Hepatocyte (in vitro differentiated cells): Measurements from ENCODE around the gene HORMAD2.
"Not testable (repeated sequence)": the region's sequence is repeated elsewhere in the genome, so short reads cannot be mapped to it uniquely, and the experiment has no call there.

Source experiments
- CTCF ChIP-seq: fragments of 200-600 bp; sonication (generic); IDR thresholded peaks from 2 replicates; pipeline ENCODE4 v1.5.1; 2016; ENCODE audit warnings: antibody characterized with exemption, mild to moderate bottlenecking; ENCODE audit not compliant: poor library complexity
- EZH2 ChIP-seq: fragments of 200-600 bp; sonication (generic); IDR thresholded peaks from 2 replicates; pipeline ENCODE4 v1.6.1; 2016; ENCODE audit warnings: antibody characterized with exemption, mild to moderate bottlenecking, borderline replicate concordance

- not testable (repeated sequence) for TF ChIP-seq CTCF, EZH2
Measured at GRCh38 chr22:30059346-30060020, 20.8 kb upstream of the HORMAD2 start.
